BLaER1 treated with 17β-estradiol and CSF1 and Interleukin-3, amounts not matched to agents 10 nM and 100 nM (cell line): Measurements from ENCODE around the gene IFT81.

ENCODE experiments used
- H3K27ac ChIP-seq, 11 experiments: shearing (Covaris generic); formaldehyde crosslinking; 2 replicates each; pipeline ENCODE4 v1.8.1; 2022
- H3K27me3 ChIP-seq, 11 experiments: shearing (Covaris generic); formaldehyde crosslinking; 2 replicates each; pipeline ENCODE4 v1.8.1; 2022
- H3K36me3 ChIP-seq, 11 experiments: shearing (Covaris generic); formaldehyde crosslinking; 2 replicates each; pipeline ENCODE4 v1.8.1; 2022
- H3K4me1 ChIP-seq, 10 experiments: shearing (Covaris generic); formaldehyde crosslinking; 2 replicates each; pipeline ENCODE4 v1.8.1; 2022
- H3K4me2 ChIP-seq, 11 experiments: shearing (Covaris generic); formaldehyde crosslinking; 2 replicates each; pipeline ENCODE4 v1.8.1; 2022
- H3K4me3 ChIP-seq, 10 experiments: shearing (Covaris generic); formaldehyde crosslinking; 2 replicates each; pipeline ENCODE4 v1.8.1; 2022
- H3K9ac ChIP-seq, 11 experiments: shearing (Covaris generic); formaldehyde crosslinking; 2 replicates each; pipeline ENCODE4 v1.8.1; 2022
- H3K9me3 ChIP-seq, 11 experiments: shearing (Covaris generic); formaldehyde crosslinking; replicated peaks in 1 of 11; 2 replicates each; pipeline ENCODE4 v1.8.1; 2022
- H4K20me1 ChIP-seq, 11 experiments: shearing (Covaris generic); formaldehyde crosslinking; 2 replicates each; pipeline ENCODE4 v1.8.1; 2022
- Cebpa-rat ChIP-seq, 11 experiments: shearing (Covaris generic); IDR thresholded peaks; 2 replicates each; pipeline ENCODE4 v1.8.1; 2022

IFT81 gene

GRCh38 chr12:110090266-110091135 is 33.7 kb upstream of the IFT81 start:
- H4K20me1 ChIP-seq = no peaks in the 10 kb centered on the region
- peak overlapping the region in 4 of 11 experiments; percentile 8 to 90 (median 51); a peak in 4 of 22 replicates for H3K4me2 ChIP-seq
- TF ChIP-seq Cebpa-rat (IDR thresholded peaks at IDR 0.05) = no peak
- H3K4me3 ChIP-seq = no peak overlapping the region
- H3K27ac ChIP-seq = no peak overlapping the region; a peak in 1 of 22 replicates
- H3K9me3 ChIP-seq = no peaks in the 10 kb centered on the region
- H3K27me3 ChIP-seq = no peaks in the 10 kb centered on the region
- H3K9ac ChIP-seq = no peak overlapping the region
- peaks cover 17 to 59% (median 27%) of the 10 kb centered on the region in 10 experiments for H3K4me1 ChIP-seq
- no peaks in the 10 kb centered on the region for H3K36me3 ChIP-seq

- TF ChIP-seq Cebpa-rat (IDR thresholded peaks at IDR 0.05) = no peak
- peak overlapping the region in 3 of 11 experiments; percentile 8 to 89 (median 13); a peak in 1 of 22 replicates for H3K4me2 ChIP-seq
- H3K36me3 ChIP-seq = no peaks in the 10 kb centered on the region
- no peak overlapping the region for H3K9ac ChIP-seq
- H4K20me1 ChIP-seq = no peaks in the 10 kb centered on the region
- H3K27ac ChIP-seq = no peak overlapping the region
- no peaks in the 10 kb centered on the region for H3K27me3 ChIP-seq
- H3K4me1 ChIP-seq = peaks cover 17 to 53% (median 27%) of the 10 kb centered on the region in 10 experiments
- H3K4me3 ChIP-seq = no peak overlapping the region
- no peaks in the 10 kb centered on the region for H3K9me3 ChIP-seq
These were observed 32.9 kb upstream of the IFT81 start for GRCh38 chr12:110091136-110091711.

- Histone ChIP-seq H3K9ac (no peak overlapping the region), H3K9me3 (no peaks in the 10 kb centered on the region), H3K27ac (no peak overlapping the region), H3K4me2 (no peak overlapping the region), H3K27me3 (no peaks in the 10 kb centered on the region), H3K36me3 (no peaks in the 10 kb centered on the region), H3K4me3 (no peak overlapping the region), H4K20me1 (no peaks in the 10 kb centered on the region), H3K4me1 (peaks cover 4 to 29% (median 9%) of the 10 kb centered on the region in 10 experiments; a peak in 18 of 20 replicates)
- TF ChIP-seq Cebpa-rat (IDR thresholded peaks at IDR 0.05) = no peak
These were observed 30.4 kb upstream of the IFT81 start for GRCh38 chr12:110093631-110094311.

GRCh38 chr12:110100315-110100970 is 23.7 kb upstream of the IFT81 start:
- no peak overlapping the region for H3K4me3 ChIP-seq
- TF ChIP-seq Cebpa-rat (IDR thresholded peaks at IDR 0.05) = no peak
- H3K4me2 ChIP-seq = peak overlapping the region; percentile 27 to 63 (median 49); a peak in 21 of 22 replicates
- no peaks in the 10 kb centered on the region for H4K20me1 ChIP-seq
- peak overlapping the region in 8 of 11 experiments; percentile 7 to 48 (median 20); a peak in 10 of 22 replicates for H3K9ac ChIP-seq
- no peaks in the 10 kb centered on the region for H3K9me3 ChIP-seq
- H3K27me3 ChIP-seq = no peaks in the 10 kb centered on the region
- H3K4me1 ChIP-seq = peaks cover 10 to 22% (median 16%) of the 10 kb centered on the region in 10 experiments
- no peaks in the 10 kb centered on the region for H3K36me3 ChIP-seq
- peak overlapping the region in 9 of 11 experiments; percentile 7 to 61 (median 43); a peak in 16 of 22 replicates for H3K27ac ChIP-seq

GRCh38 chr12:110102255-110102654 is 21.9 kb upstream of the IFT81 start:
- Histone ChIP-seq H3K36me3 (no peaks in the 10 kb centered on the region), H3K4me3 (no peak overlapping the region)
- no peak for TF ChIP-seq Cebpa-rat (IDR thresholded peaks at IDR 0.05)

GRCh38 chr12:110104188-110105094 is 19.7 kb upstream of the IFT81 start:
- H3K27ac ChIP-seq = no peak overlapping the region
- no peak overlapping the region for H3K4me3 ChIP-seq
- H3K4me2 ChIP-seq = peak overlapping the region in 5 of 11 experiments; percentile 1 to 43 (median 19); a peak in 7 of 22 replicates
- peaks cover 10 to 32% (median 16%) of the 10 kb centered on the region in 10 experiments for H3K4me1 ChIP-seq
- no peaks in the 10 kb centered on the region for H3K36me3 ChIP-seq
- no peak overlapping the region for H3K9ac ChIP-seq
- H3K9me3 ChIP-seq = no peaks in the 10 kb centered on the region
- no peaks in the 10 kb centered on the region for H4K20me1 ChIP-seq
- peak in 3 of 11 experiments; percentile 23 to 67 (median 32); a peak in 2 of 22 replicates for TF ChIP-seq Cebpa-rat (IDR thresholded peaks at IDR 0.05)
- no peaks in the 10 kb centered on the region for H3K27me3 ChIP-seq

More at GRCh38 chr12:110102255-110102654, 21.9 kb upstream of the IFT81 start:
- no peak overlapping the region for H3K27ac ChIP-seq
- H3K27me3 ChIP-seq = no peaks in the 10 kb centered on the region
- H3K9me3 ChIP-seq = no peaks in the 10 kb centered on the region
- H3K9ac ChIP-seq = no peak overlapping the region
- no peaks in the 10 kb centered on the region for H4K20me1 ChIP-seq
- H3K4me2 ChIP-seq = no peak overlapping the region
- peaks cover 10 to 29% (median 16%) of the 10 kb centered on the region in 10 experiments for H3K4me1 ChIP-seq

- Histone ChIP-seq H3K27me3 (no peaks in the 10 kb centered on the region), H4K20me1 (no peaks in the 10 kb centered on the region), H3K4me3 (no peak overlapping the region), H3K4me2 (peak overlapping the region in 4 of 11 experiments; percentile 15 to 43 (median 27); a peak in 4 of 22 replicates), H3K27ac (no peak overlapping the region), H3K4me1 (peaks cover 10 to 32% (median 13%) of the 10 kb centered on the region in 10 experiments), H3K36me3 (no peaks in the 10 kb centered on the region), H3K9me3 (no peaks in the 10 kb centered on the region), H3K9ac (no peak overlapping the region)
- TF ChIP-seq Cebpa-rat (IDR thresholded peaks at IDR 0.05) = no peak
These were observed 19.0 kb upstream of the IFT81 start for GRCh38 chr12:110105159-110105558.

GRCh38 chr12:110105986-110106385 is 18.2 kb upstream of the IFT81 start:
- no peak overlapping the region for H3K9ac ChIP-seq
- TF ChIP-seq Cebpa-rat (IDR thresholded peaks at IDR 0.05) = no peak
- no peak overlapping the region for H3K4me2 ChIP-seq
- peaks cover 2 to 24% (median 5%) of the 10 kb centered on the region in 10 experiments; a peak in 18 of 20 replicates for H3K4me1 ChIP-seq
- peaks cover 0 to 5% (median 1%) of the 10 kb centered on the region in 11 experiments; a peak in 4 of 22 replicates for H3K9me3 ChIP-seq
- H4K20me1 ChIP-seq = no peaks in the 10 kb centered on the region
- no peak overlapping the region for H3K27ac ChIP-seq
- H3K36me3 ChIP-seq = no peaks in the 10 kb centered on the region
- no peak overlapping the region for H3K4me3 ChIP-seq
- no peaks in the 10 kb centered on the region for H3K27me3 ChIP-seq
